Inflammatory macrophage treated with lipopolysaccharide for 1 hour (primary cell): ENCODE data around the gene CSNK1A1.
A peak's percentile ranks its signal among the peaks of the same experiment; 100 is the strongest.
"Not testable (repeated sequence)": the region's sequence is repeated elsewhere in the genome, so short reads cannot be mapped to it uniquely, and the experiment has no call there.

ENCODE experiments used
- DNase-seq, 2 donors: peaks; one replicate each; pipeline ENCODE4 v3.0.0-alpha.2; 2020 to 2022

Gene CSNK1A1

GRCh38 chr5:149572170-149572569 is 20.9 kb upstream of the CSNK1A1 start:
- DNase-seq, result no peak

- DNase-seq, result no peak
These were observed 16.0 kb upstream of the CSNK1A1 start for GRCh38 chr5:149567226-149567625.

- peak; percentile 62 to 82 for DNase-seq
These were observed 13.4 kb upstream of the CSNK1A1 start for GRCh38 chr5:149564542-149565140.

GRCh38 chr5:149563466-149563865 is 12.2 kb upstream of the CSNK1A1 start:
- DNase-seq, result no peak

GRCh38 chr5:149561848-149562247 is 10.6 kb upstream of the CSNK1A1 start:
- DNase-seq, result peak; percentile 26 to 35

- DNase-seq, result peak; percentile 69 to 80
These were observed 8.5 kb upstream of the CSNK1A1 start for GRCh38 chr5:149559706-149560105.

- no peak for DNase-seq
These were observed 1.4 kb upstream of the CSNK1A1 start for GRCh38 chr5:149552553-149553160.

GRCh38 chr5:149552038-149552494 is 827 bp upstream of the CSNK1A1 start:
- no peak for DNase-seq

GRCh38 chr5:149550594-149551226 is 529 bp downstream of the CSNK1A1 start:
- peak; percentile 2 to 29 for DNase-seq

GRCh38 chr5:149550268-149550583 is 1.0 kb downstream of the CSNK1A1 start:
- peak; percentile 85 for DNase-seq

GRCh38 chr5:149549461-149550267 is 1.6 kb downstream of the CSNK1A1 start:
- peak; percentile 33 to 63 for DNase-seq

GRCh38 chr5:149546974-149547373 is 4.3 kb downstream of the CSNK1A1 start:
- no peak for DNase-seq

GRCh38 chr5:149545327-149545726 is 5.9 kb downstream of the CSNK1A1 start:
- DNase-seq, result no peak

- peak; percentile 59 to 75 for DNase-seq
These were observed 7.2 kb downstream of the CSNK1A1 start for GRCh38 chr5:149544028-149544420.

GRCh38 chr5:149543361-149544027 is 7.7 kb downstream of the CSNK1A1 start:
- no peak for DNase-seq

GRCh38 chr5:149541893-149542292 is 9.3 kb downstream of the CSNK1A1 start:
- no peak for DNase-seq

GRCh38 chr5:149540089-149540488 is 11.2 kb downstream of the CSNK1A1 start:
- no peak for DNase-seq

- DNase-seq, result no peak
These were observed 13.8 kb downstream of the CSNK1A1 start for GRCh38 chr5:149537374-149537975.

GRCh38 chr5:149535787-149536186 is 15.5 kb downstream of the CSNK1A1 start:
- DNase-seq, result not testable (repeated sequence)

- no peak for DNase-seq
These were observed 18.8 kb downstream of the CSNK1A1 start for GRCh38 chr5:149532413-149532812.

GRCh38 chr5:149529463-149529862 is 21.8 kb downstream of the CSNK1A1 start:
- no peak for DNase-seq

GRCh38 chr5:149528281-149529060 is 22.8 kb downstream of the CSNK1A1 start:
- no peak for DNase-seq
